Ishikawa (cell line): Measurements from ENCODE around the gene CEP95.

Experiments
- CEBPB ChIP-seq: IDR thresholded peaks from 2 replicates; pipeline ENCODE4 v1.6.1; 2012
- CREB1 ChIP-seq: IDR thresholded peaks from 2 replicates; pipeline ENCODE4 v1.6.1; 2012; ENCODE audit warnings: low read depth
- EGR1 ChIP-seq: IDR thresholded peaks from 2 replicates; pipeline ENCODE4 v1.6.1; 2012
- EP300 ChIP-seq: IDR thresholded peaks from 2 replicates; pipeline ENCODE4 v1.6.1; 2012; ENCODE audit warnings: borderline replicate concordance
- FOXM1 ChIP-seq: IDR thresholded peaks from 2 replicates; pipeline ENCODE4 v1.6.1; 2012; ENCODE audit warnings: low read depth, borderline replicate concordance
- MAX ChIP-seq: IDR thresholded peaks from 2 replicates; pipeline ENCODE4 v1.6.1; 2012
- RAD21 ChIP-seq: IDR thresholded peaks from 2 replicates; pipeline ENCODE4 v1.6.1; 2012; ENCODE audit warnings: low read depth
- TAF1 ChIP-seq: IDR thresholded peaks from 2 replicates; pipeline ENCODE4 v1.6.1; 2012; ENCODE audit warnings: low read depth, mild to moderate bottlenecking
- TCF12 ChIP-seq: IDR thresholded peaks from 2 replicates; pipeline ENCODE4 v1.6.1; 2012; ENCODE audit warnings: low read depth
- TEAD4 ChIP-seq: IDR thresholded peaks from 2 replicates; pipeline ENCODE4 v1.6.1; 2012
- YY1 ChIP-seq: IDR thresholded peaks from 2 replicates; pipeline ENCODE4 v1.6.1; 2012; ENCODE audit warnings: low read depth
- ZBTB7A ChIP-seq: IDR thresholded peaks from 2 replicates; pipeline ENCODE4 v1.6.1; 2012; ENCODE audit warnings: low read depth
- TF ChIP-seq, protein P1 (sequence below): IDR thresholded peaks from 2 replicates; pipeline ENCODE4 v1.6.1; 2012; ENCODE audit warnings: low read depth, mild to moderate bottlenecking

DNA sequence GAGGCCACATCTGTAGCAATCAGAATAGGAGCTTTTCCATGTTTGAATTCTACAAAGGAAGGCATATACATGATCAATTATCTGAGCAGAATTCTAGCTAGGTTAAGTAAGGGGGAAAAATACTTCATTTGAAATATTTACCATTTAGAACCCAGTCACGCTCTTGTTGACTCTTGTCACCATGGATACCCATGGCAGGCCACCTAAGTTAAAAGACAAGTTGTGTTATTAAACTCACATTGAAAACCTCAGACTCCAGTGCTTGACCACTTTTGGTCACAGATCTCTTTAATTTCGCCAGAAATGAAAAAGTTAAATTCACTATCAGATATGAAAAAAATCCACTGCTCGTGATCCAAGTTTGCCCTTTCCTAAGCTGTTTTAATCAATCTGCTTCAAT lies 4.8 kb upstream of the CEP95 start:
- TF ChIP-seq YY1 = no peak
- TF ChIP-seq EGR1 = no peak
- no peak for TF ChIP-seq CEBPB
- TF ChIP-seq CREB1 = no peak
- TF ChIP-seq, protein P1, sequence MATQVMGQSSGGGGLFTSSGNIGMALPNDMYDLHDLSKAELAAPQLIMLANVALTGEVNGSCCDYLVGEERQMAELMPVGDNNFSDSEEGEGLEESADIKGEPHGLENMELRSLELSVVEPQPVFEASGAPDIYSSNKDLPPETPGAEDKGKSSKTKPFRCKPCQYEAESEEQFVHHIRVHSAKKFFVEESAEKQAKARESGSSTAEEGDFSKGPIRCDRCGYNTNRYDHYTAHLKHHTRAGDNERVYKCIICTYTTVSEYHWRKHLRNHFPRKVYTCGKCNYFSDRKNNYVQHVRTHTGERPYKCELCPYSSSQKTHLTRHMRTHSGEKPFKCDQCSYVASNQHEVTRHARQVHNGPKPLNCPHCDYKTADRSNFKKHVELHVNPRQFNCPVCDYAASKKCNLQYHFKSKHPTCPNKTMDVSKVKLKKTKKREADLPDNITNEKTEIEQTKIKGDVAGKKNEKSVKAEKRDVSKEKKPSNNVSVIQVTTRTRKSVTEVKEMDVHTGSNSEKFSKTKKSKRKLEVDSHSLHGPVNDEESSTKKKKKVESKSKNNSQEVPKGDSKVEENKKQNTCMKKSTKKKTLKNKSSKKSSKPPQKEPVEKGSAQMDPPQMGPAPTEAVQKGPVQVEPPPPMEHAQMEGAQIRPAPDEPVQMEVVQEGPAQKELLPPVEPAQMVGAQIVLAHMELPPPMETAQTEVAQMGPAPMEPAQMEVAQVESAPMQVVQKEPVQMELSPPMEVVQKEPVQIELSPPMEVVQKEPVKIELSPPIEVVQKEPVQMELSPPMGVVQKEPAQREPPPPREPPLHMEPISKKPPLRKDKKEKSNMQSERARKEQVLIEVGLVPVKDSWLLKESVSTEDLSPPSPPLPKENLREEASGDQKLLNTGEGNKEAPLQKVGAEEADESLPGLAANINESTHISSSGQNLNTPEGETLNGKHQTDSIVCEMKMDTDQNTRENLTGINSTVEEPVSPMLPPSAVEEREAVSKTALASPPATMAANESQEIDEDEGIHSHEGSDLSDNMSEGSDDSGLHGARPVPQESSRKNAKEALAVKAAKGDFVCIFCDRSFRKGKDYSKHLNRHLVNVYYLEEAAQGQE = no peak
- TF ChIP-seq ZBTB7A = no peak
- TF ChIP-seq MAX = no peak
- TF ChIP-seq RAD21 = no peak
- TF ChIP-seq TCF12 = no peak
- no peak for TF ChIP-seq EP300
- no peak for TF ChIP-seq TAF1
- TF ChIP-seq TEAD4 = no peak
- no peak for TF ChIP-seq FOXM1
